K562 (cell line): ENCODE data around the gene GPSM3. TPM values are rescaled to one million over a fixed set of nuclear protein-coding genes. Genes with fewer than 3 reads are reported as not detected.

Experiments
- ADNP ChIP-seq: fragments of 200-800 bp; sonication (Bioruptor generic); IDR thresholded peaks from 2 replicates; pipeline ENCODE4 v1.6.1; 2016; ENCODE audit warnings: missing genetic modification characterization, missing compliant biosample characterization
- DPF2 ChIP-seq: fragments of 450-650 bp; IDR thresholded peaks from 2 replicates; pipeline ENCODE4 v1.6.1; 2016
- GATAD2A ChIP-seq: fragments of 450-650 bp; IDR thresholded peaks from 2 replicates; pipeline ENCODE4 v1.6.1; 2017
- IRF1 ChIP-seq: sonication (generic); formaldehyde crosslinking; IDR thresholded peaks from 2 replicates; pipeline ENCODE4 v1.8.0; 2022; ENCODE audit warnings: missing genetic modification reagents, mild to moderate bottlenecking, borderline replicate concordance
- KLF1 ChIP-seq: fragments of 450-650 bp; IDR thresholded peaks from 2 replicates; pipeline ENCODE4 v1.6.1; 2016; ENCODE audit warnings: missing genetic modification characterization, missing compliant biosample characterization
- KLF6 ChIP-seq: fragments of 250-450 bp; sonication (Bioruptor Pico); IDR thresholded peaks from 2 replicates; pipeline ENCODE4 v1.4.0; 2020; ENCODE audit warnings: mild to moderate bottlenecking, moderate library complexity, borderline replicate concordance
- MYBL2 ChIP-seq, 2 experiments: fragments of 450-650 bp in 1 of 2; sonication (generic) in 1 of 2; formaldehyde crosslinking in 1 of 2; IDR thresholded peaks; 2 replicates each; pipeline versions ENCODE4 v1.6.1 to v1.8.1; 2017 to 2022; ENCODE audit warnings: borderline replicate concordance in 1 of 2, inconsistent platforms in 1 of 2, low read depth in 1 of 2, mild to moderate bottlenecking in 1 of 2, missing genetic modification reagents in 1 of 2, moderate library complexity in 1 of 2
- NBN ChIP-seq: fragments of 450-650 bp; IDR thresholded peaks from 2 replicates; pipeline ENCODE4 v1.6.1; 2016; ENCODE audit warnings: low read depth, mild to moderate bottlenecking
- POLR2G ChIP-seq: fragments of 200-400 bp; formaldehyde crosslinking; IDR thresholded peaks from 2 replicates; pipeline ENCODE4 v1.6.1; 2017; ENCODE audit warnings: low read depth, mild to moderate bottlenecking, antibody characterized with exemption, low read length, moderate library complexity
- POLR3G ChIP-seq: IDR thresholded peaks from 2 replicates; pipeline ENCODE4 v1.6.1; 2011; ENCODE audit not compliant: insufficient read length, insufficient replicate concordance; ENCODE audit errors: extremely low read depth
- SPI1 ChIP-seq: IDR thresholded peaks from 2 replicates; pipeline ENCODE4 v1.6.1; 2011; ENCODE audit warnings: low read depth, low read length, control low read depth, borderline replicate concordance
- TAF15 ChIP-seq: fragments of 200-400 bp; formaldehyde crosslinking; IDR thresholded peaks from 2 replicates; pipeline ENCODE4 v1.6.1; 2017; ENCODE audit warnings: mild to moderate bottlenecking, low read depth, low read length, moderate library complexity
- TARDBP ChIP-seq: fragments of 450-650 bp; IDR thresholded peaks from 2 replicates; pipeline ENCODE4 v1.6.1; 2016
- TCF3 ChIP-seq: sonication (generic); formaldehyde crosslinking; IDR thresholded peaks from 2 replicates; pipeline ENCODE4 v1.4.0; 2020; ENCODE audit warnings: mild to moderate bottlenecking, missing genetic modification reagents
- TCFL5 ChIP-seq: fragments of 250-450 bp; sonication (Bioruptor Pico); conservative IDR thresholded peaks from 2 replicates; pipeline ENCODE4 v1.6.1; 2021; ENCODE audit warnings: mild to moderate bottlenecking, moderate library complexity, matching md5 sums
- ZEB2 ChIP-seq: fragments of 450-650 bp; IDR thresholded peaks from 2 replicates; pipeline ENCODE4 v1.6.1; 2016
- ZKSCAN8 ChIP-seq: fragments of 200-800 bp; sonication (Bioruptor generic); IDR thresholded peaks from 2 replicates; pipeline ENCODE4 v1.6.1; 2016; ENCODE audit warnings: missing genetic modification characterization, missing compliant biosample characterization
- ZNF124 ChIP-seq: sonication (generic); formaldehyde crosslinking; IDR thresholded peaks from 2 replicates; pipeline ENCODE4 v1.8.1; 2022; ENCODE audit warnings: missing genetic modification reagents
- ZNF282 ChIP-seq: sonication (generic); formaldehyde crosslinking; IDR thresholded peaks from 2 replicates; pipeline ENCODE4 v1.8.1; 2023; ENCODE audit warnings: missing genetic modification reagents
- ZNF583 ChIP-seq: fragments of 250-450 bp; sonication (Bioruptor Pico); IDR thresholded peaks from 2 replicates; pipeline ENCODE4 v1.4.0; 2020
- ZNF76 ChIP-seq: fragments of 250-450 bp; sonication (Bioruptor Pico); IDR thresholded peaks from 2 replicates; pipeline ENCODE4 v1.4.0; 2020; ENCODE audit warnings: mild to moderate bottlenecking, moderate library complexity, borderline replicate concordance
- ZNF766 ChIP-seq: fragments of 200-800 bp; sonication (Bioruptor generic); conservative IDR thresholded peaks from 2 replicates; pipeline ENCODE4 v1.6.1; 2016; ENCODE audit warnings: missing genetic modification characterization, missing compliant biosample characterization
- polyA plus RNA-seq, 8 experiments: library from polyadenylated mRNA; depleted of rRNA in 4 of 8; stranded (reverse) in 5 of 8; unstranded in 3 of 8; fragments of >200 nt; fragmentation: Nextera tagmentation in 2 of 8; fragmentation: Illumina TruSeq in 1 of 8; extraction: Ambion mirVana in 2 of 8; extraction: Trizol in 1 of 8; gene quantifications; 2 replicates each; pipeline versions ENCODE4 v1.2.1 to v1.2.3, GENCODE V29; 2011 to 2014; ENCODE audit warnings: inconsistent platforms in 1 of 8, missing spikeins in 1 of 8
- total RNA-seq, 7 experiments: library from RNA; depleted of rRNA in 6 of 7; stranded (reverse); fragments of >200 nt in 6 of 7; fragmentation: Illumina TruSeq in 2 of 7; extraction: Trizol in 2 of 7; gene quantifications; 2 replicates each; pipeline versions ENCODE4 v1.2.1 to v1.2.3, GENCODE V29; 2011 to 2021; ENCODE audit warnings: low replicate concordance in 1 of 7
- TF ChIP-seq, protein P1 (sequence below): fragments of 450-650 bp; formaldehyde crosslinking; IDR thresholded peaks from 2 replicates; pipeline ENCODE4 v1.4.0; 2020; ENCODE audit warnings: mild to moderate bottlenecking, moderate library complexity
- TF ChIP-seq, protein P2 (sequence below): fragments of 450-650 bp; IDR thresholded peaks from 2 replicates; pipeline ENCODE4 v1.6.1; 2017; ENCODE audit warnings: antibody characterized with exemption, mild to moderate bottlenecking
- TF ChIP-seq, protein P3 (sequence below): fragments of 250-450 bp; sonication (Bioruptor Pico); IDR thresholded peaks from 2 replicates; pipeline ENCODE4 v1.8.0; 2021; ENCODE audit warnings: moderate library complexity, mild to moderate bottlenecking, inconsistent platforms

Gene GPSM3
- total and polyA plus RNA-seq, 9 of the 15 experiments (the other 6 are each of a cell fraction or from before 2014, with no cell fraction given), result 5.3 to 42.6 (median 24.4) TPM

DNA sequence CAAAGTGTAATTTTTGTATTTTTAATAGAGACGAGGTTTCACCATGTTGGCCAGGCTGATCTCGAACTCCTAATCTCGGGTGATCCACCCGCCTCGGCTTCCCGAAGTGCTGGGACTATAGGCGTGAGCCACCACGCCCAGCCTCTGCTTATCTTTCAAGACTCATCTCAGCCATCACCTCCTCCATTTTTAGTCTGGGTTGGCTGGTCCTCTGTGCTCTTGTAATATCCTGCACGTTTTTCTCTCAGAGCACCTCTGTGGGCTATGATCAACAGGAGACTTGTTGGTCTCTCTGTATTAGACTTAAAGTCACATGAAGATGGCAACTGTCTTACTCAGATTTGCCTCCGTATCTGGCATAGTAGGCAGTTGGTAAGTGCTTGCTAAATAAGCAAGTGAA is 23.8 kb upstream of the GPSM3 start (continued):
- TF ChIP-seq POLR2G, result no peak
- TF ChIP-seq POLR3G, result no peak
- no peak for TF ChIP-seq TAF15
- TF ChIP-seq KLF6, result peak; percentile 35; the same call in 1 of the 2 replicates
- TF ChIP-seq IRF1 (CRISPR knock-in tag), result no peak
- 0 out of 2 replicates have a peak, but pooled peaks have one; percentile 17 for TF ChIP-seq DPF2
- TF ChIP-seq SPI1, result no peak
- TF ChIP-seq ZKSCAN8 (CRISPR knock-in tag), result no peak
- TF ChIP-seq NBN, result no peak
- 0 out of 2 replicates have a peak, but pooled peaks have one; percentile 44 for TF ChIP-seq TCFL5 (CRISPR knock-in tag)
- TF ChIP-seq, protein P1, sequence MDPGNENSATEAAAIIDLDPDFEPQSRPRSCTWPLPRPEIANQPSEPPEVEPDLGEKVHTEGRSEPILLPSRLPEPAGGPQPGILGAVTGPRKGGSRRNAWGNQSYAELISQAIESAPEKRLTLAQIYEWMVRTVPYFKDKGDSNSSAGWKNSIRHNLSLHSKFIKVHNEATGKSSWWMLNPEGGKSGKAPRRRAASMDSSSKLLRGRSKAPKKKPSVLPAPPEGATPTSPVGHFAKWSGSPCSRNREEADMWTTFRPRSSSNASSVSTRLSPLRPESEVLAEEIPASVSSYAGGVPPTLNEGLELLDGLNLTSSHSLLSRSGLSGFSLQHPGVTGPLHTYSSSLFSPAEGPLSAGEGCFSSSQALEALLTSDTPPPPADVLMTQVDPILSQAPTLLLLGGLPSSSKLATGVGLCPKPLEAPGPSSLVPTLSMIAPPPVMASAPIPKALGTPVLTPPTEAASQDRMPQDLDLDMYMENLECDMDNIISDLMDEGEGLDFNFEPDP (CRISPR knock-in tag), result no peak
- no peak for TF ChIP-seq ZNF76 (CRISPR knock-in tag)
- 0 out of 2 replicates have a peak, but pooled peaks have one; percentile 37 for TF ChIP-seq ADNP
- TF ChIP-seq ZNF124 (CRISPR knock-in tag), result no peak
- no peak for TF ChIP-seq TARDBP
- peak; percentile 76 for TF ChIP-seq ZNF766 (CRISPR knock-in tag)
- TF ChIP-seq, protein P2, sequence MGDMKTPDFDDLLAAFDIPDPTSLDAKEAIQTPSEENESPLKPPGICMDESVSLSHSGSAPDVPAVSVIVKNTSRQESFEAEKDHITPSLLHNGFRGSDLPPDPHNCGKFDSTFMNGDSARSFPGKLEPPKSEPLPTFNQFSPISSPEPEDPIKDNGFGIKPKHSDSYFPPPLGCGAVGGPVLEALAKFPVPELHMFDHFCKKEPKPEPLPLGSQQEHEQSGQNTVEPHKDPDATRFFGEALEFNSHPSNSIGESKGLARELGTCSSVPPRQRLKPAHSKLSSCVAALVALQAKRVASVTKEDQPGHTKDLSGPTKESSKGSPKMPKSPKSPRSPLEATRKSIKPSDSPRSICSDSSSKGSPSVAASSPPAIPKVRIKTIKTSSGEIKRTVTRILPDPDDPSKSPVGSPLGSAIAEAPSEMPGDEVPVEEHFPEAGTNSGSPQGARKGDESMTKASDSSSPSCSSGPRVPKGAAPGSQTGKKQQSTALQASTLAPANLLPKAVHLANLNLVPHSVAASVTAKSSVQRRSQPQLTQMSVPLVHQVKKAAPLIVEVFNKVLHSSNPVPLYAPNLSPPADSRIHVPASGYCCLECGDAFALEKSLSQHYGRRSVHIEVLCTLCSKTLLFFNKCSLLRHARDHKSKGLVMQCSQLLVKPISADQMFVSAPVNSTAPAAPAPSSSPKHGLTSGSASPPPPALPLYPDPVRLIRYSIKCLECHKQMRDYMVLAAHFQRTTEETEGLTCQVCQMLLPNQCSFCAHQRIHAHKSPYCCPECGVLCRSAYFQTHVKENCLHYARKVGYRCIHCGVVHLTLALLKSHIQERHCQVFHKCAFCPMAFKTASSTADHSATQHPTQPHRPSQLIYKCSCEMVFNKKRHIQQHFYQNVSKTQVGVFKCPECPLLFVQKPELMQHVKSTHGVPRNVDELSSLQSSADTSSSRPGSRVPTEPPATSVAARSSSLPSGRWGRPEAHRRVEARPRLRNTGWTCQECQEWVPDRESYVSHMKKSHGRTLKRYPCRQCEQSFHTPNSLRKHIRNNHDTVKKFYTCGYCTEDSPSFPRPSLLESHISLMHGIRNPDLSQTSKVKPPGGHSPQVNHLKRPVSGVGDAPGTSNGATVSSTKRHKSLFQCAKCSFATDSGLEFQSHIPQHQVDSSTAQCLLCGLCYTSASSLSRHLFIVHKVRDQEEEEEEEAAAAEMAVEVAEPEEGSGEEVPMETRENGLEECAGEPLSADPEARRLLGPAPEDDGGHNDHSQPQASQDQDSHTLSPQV, result peak; percentile 83; the same call in 1 of the 2 replicates
- no peak for TF ChIP-seq MYBL2 (IDR thresholded peaks at IDR 0.05; ENCODE audit: low read depth)
- no peak for TF ChIP-seq MYBL2 (CRISPR knock-in tag; IDR thresholded peaks at IDR 0.05; ENCODE audit: borderline replicate concordance)
- peak; percentile 51; the same call in 1 of the 2 replicates for TF ChIP-seq ZNF583 (CRISPR knock-in tag)
- TF ChIP-seq GATAD2A, result no peak
- no peak for TF ChIP-seq ZNF282 (CRISPR knock-in tag)
- 0 out of 2 replicates have a peak, but pooled peaks have one; percentile 45 for TF ChIP-seq KLF1 (tag)
- no peak for TF ChIP-seq ZEB2
- TF ChIP-seq TCF3, result peak; percentile 26; the same call in 1 of the 2 replicates
- TF ChIP-seq, protein P3, sequence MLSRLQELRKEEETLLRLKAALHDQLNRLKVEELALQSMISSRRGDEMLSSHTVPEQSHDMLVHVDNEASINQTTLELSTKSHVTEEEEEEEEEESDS, result no peak
